Gastroesophageal sphincter (tissue), 3 donors: ENCODE data around the gene VIM.

Experiments
- EP300 ChIP-seq: sonication (generic); formaldehyde crosslinking; IDR thresholded peaks from one replicate; pipeline ENCODE4 v1.6.1; 2017; ENCODE audit warnings: antibody characterized with exemption, mild to moderate bottlenecking
- POLR2A ChIP-seq, 2 donors: fragments of 450-650 bp; IDR thresholded peaks; one replicate each; pipeline ENCODE4 v1.6.1; 2017; ENCODE audit warnings: antibody characterized with exemption in 2 of 2, mild to moderate bottlenecking in 2 of 2, moderate library complexity in 1 of 2
- POLR2AphosphoS5 ChIP-seq: sonication (generic); formaldehyde crosslinking; IDR thresholded peaks from one replicate; pipeline ENCODE4 v1.6.1; 2017; ENCODE audit warnings: antibody characterized with exemption
- TF ChIP-seq, protein P1 (sequence below), 4 experiments: fragments of 200-600 bp in 2 of 4; fragments of 450-650 bp in 2 of 4; sonication (generic) in 1 of 4; IDR thresholded peaks; one replicate each; pipeline ENCODE4 v1.5.1; 2017 to 2019; ENCODE audit warnings: antibody characterized with exemption in 4 of 4, mild to moderate bottlenecking in 2 of 4, moderate library complexity in 2 of 4

DNA sequence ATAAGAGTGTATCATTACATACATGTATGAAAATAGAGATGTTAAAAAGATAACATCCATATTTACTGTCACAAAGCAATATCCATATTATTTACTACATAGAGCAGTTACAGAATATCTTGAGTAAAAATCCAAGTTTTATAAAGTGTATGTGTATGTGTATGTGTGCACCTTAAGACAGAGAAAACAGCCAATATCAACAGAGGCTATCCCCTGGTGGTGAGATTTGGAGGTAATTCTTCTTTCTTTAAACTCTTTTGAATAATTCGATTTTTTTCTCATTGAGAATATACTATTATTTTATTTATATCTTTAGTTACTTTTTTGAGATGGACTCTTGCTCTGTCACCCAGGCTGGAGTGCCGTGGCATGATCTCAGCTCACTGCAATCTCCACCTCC is 44.9 kb upstream of the VIM start:
- TF ChIP-seq, protein P1, sequence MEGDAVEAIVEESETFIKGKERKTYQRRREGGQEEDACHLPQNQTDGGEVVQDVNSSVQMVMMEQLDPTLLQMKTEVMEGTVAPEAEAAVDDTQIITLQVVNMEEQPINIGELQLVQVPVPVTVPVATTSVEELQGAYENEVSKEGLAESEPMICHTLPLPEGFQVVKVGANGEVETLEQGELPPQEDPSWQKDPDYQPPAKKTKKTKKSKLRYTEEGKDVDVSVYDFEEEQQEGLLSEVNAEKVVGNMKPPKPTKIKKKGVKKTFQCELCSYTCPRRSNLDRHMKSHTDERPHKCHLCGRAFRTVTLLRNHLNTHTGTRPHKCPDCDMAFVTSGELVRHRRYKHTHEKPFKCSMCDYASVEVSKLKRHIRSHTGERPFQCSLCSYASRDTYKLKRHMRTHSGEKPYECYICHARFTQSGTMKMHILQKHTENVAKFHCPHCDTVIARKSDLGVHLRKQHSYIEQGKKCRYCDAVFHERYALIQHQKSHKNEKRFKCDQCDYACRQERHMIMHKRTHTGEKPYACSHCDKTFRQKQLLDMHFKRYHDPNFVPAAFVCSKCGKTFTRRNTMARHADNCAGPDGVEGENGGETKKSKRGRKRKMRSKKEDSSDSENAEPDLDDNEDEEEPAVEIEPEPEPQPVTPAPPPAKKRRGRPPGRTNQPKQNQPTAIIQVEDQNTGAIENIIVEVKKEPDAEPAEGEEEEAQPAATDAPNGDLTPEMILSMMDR (IDR thresholded peaks at IDR 0.05), result no peak
- TF ChIP-seq POLR2A (IDR thresholded peaks at IDR 0.05) (no peak), POLR2AphosphoS5 (no peak), EP300 (no peak)
